Activated CD4-positive, alpha-beta T cell treated with anti-CD3 and anti-CD28 coated beads for 24 hours (primary cell): ENCODE measurements around the gene SGTA.
"Not testable (repeated sequence)": the region's sequence is repeated elsewhere in the genome, so short reads cannot be mapped to it uniquely, and the experiment has no call there.

Experiments
- DNase-seq, 2 donors: peaks; one replicate each; pipeline ENCODE4 v3.0.0-alpha.2; 2020; ENCODE audit warnings: low read depth in 2 of 2

Gene SGTA

DNA sequence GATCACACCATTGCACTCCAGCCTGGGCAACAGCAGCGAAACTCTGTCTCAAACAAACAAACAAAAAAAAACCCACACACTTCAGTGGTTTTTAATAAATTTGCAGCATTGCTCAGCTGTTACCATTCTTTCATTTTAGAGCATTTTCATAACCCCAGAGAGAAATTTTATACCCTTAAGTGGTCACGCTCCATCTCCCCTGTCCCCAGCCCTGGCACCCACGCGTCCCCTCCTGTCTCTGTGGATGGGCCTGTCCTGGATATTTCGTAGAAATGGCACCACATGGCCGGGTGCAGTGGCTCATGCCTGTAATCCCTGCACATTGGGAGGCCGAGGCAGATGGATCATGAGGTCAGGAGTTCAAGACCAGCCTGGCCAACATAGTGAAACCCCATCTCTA lies 10.1 kb upstream of the SGTA start:
- DNase-seq = no peak

DNA sequence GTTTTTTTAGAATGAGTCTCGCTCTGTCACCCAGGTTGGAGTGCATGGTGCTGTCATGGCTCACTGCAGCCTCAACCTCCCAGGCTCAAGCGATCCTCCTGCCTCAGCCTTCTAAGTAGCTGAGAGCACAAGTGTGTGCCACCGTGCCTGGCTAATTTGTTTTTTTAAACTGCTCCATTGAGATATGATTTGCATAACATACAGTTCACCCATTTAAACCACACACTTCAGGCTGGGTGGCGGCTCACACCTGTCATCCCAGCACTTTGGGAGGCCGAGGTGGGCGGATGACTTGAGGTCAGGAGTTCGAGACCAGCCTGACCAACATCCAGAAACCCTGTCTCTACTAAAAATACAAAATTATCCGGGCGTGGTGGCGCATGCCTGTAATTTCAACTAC lies 9.6 kb upstream of the SGTA start:
- DNase-seq = not testable (repeated sequence)

DNA sequence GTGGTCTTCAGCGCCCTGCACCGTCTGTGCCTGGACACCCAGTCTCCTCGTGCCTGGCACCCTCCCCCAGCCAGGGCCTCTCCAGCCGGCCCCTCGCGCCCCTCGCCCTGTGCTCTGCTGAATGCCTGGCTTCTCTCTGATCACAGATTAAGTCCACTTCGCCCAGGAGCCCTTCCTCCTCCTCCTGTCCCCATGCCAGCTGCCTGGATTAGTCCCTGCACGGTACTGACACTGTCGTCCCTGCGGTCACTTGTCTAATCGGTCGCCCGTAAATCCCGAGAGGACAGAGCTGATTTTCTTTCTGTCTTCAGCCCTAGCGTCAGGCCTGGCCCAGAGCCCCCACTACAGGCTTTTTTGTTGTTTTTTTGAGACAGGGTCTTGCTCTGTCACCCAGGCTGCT lies 8.8 kb upstream of the SGTA start:
- DNase-seq = no peak

DNA sequence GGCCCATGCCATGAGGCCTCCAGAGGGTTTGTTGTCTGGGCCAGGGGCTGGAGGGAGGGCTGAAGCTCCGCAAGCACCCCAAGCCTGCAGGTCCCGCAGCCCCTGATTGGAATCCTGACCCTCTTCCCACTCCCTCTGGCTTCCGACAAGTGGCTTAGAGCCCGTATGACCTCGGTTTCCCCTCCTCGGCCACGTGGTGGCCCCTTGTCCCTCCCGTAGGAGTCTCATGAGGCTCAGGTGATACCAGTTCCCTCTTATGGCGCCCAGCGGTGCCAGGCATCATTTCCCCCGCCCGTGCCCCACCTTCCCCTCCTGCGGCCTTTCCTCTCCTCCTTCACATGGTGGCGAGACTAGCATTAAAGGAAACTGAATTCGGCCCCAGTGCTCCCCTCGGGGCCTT lies 8.4 kb upstream of the SGTA start:
- DNase-seq = no peak

DNA sequence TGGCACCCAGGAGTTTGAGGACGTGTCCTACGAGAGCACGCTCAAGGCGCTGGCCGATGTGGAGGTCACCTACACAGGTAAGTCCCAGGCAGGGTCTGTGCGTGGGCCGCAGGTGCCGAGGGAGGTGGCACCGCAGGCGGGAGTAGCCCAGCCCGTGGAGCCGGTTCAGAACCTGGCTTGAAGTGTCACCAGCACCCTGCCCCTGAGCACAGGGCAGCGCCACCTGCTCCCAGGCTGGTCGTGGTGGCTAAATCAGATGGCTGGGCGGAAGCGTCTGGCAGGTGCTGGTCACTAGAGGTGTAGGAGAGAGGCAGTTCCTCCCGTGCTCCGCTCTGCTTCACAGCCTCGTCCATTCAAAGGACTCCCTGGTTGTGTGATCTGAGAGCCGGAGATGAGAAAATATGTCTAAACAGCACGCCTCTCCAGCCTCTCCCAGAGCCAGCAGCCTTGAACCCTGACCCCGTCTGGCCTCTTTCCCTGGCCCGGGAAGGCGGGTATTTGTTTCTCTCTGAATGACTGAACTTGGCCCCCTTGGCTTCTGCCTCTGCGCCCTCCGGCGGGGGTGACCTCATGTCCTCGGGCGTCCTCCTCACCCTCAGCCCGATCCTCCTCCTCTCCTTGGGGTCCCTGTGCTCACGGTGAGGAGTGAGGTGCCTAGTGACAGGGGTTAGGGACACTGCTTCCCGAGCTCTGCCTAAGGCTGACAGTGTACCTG lies 7.6 kb upstream of the SGTA start:
- DNase-seq = no peak

DNA sequence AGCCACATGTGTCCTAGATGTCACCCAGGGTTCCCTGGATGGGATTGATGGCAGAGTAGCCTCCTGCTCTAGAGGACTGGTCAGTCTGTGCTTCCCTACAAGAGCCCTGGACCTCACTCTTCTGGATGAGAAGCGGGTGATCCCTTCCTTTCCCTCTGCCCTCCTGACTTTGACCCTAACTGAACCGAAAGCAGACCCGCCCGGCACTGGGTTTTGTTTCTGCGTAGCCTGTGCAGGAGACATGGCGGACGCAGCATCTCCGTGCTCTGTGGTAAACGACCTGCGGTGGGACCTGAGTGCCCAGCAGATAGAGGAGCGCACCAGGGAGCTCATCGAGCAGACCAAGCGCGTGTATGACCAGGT lies 7.1 kb upstream of the SGTA start:
- no peak for DNase-seq

DNA sequence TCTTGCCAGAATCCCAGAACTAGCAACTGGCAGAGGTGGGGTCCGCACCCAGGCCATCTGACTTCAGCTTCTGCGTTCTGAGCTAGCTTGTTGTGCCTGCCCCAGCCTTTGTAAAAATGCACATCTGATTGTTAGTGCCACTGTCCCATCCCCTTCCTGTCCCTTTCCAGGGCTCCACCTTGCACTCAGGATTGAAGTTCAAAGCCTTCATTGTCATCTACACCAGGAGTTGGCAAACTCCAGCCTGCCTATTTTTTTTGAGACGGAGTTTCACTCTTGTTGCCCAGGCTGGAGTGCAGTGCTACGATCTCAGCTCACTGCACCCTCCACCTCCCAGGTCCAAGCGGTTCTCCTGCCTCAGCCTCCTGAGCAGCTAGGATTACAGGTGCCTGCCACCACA lies 5.2 kb upstream of the SGTA start:
- no peak for DNase-seq

DNA sequence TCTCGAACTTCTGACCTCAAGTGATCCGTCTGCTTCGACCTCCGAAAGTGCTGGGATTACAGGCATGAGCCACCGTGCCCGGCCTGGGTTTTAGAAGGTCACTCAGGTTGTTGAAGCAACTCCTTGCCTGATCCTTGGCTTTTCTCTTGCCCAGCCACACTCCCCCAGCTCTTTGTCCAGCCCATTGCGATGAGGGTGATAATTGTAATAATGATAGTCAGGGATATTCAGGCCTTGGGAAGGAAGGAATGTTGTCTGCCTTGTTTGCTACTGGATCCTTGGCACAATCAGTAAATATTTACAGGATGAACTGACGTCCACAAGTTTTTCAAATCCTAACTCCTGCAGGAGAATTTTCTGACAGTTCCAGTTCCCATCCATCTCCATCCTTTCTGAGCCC lies 4.0 kb upstream of the SGTA start:
- no peak for DNase-seq

DNA sequence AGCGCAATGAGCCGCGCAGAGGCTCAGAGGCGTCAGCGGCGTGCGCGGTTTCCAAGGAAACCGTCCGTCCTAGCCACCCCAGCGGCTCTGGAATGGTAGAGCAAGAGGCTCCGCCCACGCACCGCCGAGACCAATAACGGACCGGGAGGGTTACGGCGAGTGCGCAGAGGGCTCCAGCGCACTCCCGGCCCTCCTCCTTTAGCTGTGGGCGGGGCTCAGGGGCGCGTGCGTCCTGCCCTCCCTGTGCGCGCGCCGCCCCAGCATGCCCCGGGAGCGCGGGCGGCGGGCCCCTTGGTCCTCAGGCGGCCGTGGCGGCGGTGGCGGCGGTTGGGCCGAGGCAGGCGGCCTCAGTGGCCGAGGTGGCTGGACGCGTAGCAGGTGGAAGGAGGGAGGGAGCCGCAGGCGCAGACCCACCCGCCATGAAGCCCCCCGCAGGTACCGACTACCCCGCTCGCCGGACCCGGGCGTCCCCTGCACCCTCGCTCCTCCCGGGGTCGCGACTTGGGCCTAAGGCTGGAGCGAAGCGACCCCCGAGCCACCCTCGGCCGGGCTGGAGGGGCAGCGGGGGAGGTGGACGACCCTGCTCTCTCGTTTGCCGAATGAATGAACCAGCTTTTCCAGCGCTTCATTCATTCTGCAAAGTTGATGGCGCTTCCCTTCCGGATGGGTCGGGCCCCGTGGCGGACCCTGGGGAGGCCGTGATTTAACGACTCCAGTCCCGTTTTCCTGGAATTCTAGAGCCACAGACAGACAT lies 2.3 kb upstream of the SGTA start, which contains the start of gene THOP1:
Gene THOP1 (plus strand): TSS at position 260 of the 754 bp plus-strand sequence. CDS start 160 bp downstream, at position 420.
- peak; percentile 99 to 100 for DNase-seq

DNA sequence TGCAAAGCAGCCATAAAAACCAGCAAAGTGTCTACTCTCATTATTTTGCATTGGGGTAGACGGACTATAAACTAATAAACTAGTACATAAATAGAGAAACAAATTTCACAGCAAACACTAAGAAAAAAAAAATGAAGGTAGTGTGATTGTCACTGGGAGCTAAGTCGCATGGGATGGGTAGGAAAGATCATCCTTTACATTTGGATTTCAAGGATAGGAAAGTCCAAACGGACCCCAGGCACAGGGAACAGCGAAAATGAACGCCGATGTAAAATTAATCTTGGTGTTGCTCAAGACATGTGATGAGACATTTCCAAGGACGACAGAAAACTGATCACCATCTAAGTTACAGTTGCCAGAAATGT lies 690 bp upstream of the SGTA start:
- DNase-seq = no peak

DNA sequence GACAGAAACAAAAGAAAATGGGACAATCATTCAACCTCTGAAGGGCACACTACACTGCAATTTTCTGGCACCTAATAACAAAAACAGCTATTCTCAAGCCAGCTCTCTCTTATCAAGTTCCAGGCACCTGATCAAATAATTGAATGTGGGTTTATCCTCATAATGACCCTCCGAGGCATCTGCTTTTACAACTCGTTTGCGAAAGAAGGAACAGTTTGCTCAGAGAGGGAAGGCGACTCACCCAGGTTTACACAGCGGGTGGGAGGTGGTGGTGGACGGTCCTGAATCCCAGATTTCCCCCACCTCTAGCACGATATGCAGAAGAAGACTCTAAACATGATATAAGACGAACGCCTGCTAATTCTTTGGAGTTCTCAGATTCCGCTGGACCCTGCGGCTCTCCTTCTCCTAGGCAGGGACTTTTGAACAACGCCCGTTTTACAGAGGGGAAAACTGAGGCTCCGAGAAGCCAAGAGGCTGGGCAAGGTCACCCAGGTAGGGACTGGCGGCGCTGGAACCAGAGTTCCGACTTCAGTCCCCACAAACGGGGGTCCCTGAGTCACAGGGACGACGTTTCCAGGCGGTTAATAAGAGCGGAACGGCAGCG lies 641 bp downstream of the SGTA start:
- DNase-seq = no peak

DNA sequence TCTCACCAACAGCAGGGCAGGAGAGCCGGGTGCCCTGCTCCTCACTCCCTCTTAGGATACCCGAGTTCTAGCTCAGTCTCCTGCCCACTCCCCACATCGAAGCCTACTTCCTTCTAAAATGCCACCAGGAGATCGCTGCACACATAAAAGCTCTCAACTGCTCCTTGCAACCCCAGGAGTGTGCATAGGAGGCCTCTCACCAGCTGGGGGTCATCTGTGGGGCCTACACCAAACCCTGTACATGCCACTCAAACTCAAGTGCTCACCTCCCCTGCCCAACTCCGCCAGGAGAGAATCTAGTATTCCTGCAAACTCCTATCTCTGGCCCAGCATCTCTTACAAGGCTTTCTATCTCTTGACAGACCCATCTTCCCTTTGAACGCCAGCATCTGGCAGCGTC lies 2.8 kb downstream of the SGTA start:
- no peak for DNase-seq

DNA sequence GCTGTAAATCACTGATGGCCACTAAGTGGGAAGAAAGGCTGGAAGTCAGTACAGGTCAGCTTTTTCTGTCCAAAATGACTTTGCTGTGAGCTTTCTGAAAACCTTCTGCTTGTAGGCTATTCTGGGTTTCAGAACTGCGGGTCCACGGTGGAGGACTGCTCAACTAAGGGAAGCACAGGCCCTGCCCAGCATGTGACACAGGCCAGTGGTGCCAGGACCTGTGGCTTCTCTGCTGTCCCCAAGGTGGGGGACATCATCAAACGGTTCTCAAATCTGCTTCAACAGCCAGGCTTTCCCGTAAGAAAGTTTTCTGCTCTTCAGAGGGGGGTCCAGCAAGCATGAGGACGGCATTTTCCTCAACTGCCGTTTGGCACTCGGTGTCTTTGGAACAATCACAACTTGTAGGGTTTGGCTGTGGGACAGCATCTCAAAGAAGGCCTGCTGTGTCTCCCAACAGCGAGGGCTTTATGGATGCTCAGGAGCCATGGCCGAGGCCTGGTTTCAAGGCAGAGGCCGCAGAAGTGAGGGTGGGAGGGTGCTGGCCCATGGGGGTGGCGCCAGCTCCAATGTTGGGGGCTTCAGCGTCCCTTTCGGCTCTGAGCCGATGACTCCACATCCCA lies 3.8 kb downstream of the SGTA start:
- DNase-seq = no peak

DNA sequence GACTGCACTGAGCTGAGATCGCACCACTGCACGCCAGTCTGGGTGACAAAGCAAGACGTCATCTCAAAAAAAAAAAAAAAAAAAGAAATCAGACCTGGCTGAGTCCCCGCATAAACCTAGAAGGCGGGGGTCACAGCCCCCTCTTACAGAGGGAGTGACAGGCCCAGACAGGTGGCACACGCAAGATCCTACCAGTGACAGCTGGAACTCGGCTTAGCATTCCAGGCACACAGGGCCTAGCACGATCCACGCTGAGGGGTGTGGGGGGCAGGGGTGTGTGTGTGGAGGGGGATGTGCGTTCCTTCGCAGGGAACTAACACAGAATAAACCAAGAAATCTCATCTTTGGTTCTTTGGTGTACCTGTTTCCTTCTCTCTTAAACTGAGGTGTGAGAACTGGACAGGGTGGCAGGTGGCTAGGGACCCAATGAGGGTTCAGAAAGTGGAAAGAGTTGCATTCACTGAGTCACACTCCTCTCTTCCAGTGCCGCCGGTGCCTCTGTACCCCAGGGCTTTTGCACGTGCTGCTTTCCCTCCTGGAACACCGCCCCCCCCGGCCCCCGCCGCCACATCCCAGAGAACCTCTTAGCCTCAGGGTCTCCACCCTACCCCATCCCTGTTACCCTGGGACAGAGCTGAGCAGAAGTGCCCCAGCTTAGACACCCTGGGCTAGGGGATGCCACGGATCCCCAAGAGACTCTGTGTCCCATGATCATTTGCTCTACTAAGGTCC lies 5.0 kb downstream of the SGTA start:
- DNase-seq = no peak

DNA sequence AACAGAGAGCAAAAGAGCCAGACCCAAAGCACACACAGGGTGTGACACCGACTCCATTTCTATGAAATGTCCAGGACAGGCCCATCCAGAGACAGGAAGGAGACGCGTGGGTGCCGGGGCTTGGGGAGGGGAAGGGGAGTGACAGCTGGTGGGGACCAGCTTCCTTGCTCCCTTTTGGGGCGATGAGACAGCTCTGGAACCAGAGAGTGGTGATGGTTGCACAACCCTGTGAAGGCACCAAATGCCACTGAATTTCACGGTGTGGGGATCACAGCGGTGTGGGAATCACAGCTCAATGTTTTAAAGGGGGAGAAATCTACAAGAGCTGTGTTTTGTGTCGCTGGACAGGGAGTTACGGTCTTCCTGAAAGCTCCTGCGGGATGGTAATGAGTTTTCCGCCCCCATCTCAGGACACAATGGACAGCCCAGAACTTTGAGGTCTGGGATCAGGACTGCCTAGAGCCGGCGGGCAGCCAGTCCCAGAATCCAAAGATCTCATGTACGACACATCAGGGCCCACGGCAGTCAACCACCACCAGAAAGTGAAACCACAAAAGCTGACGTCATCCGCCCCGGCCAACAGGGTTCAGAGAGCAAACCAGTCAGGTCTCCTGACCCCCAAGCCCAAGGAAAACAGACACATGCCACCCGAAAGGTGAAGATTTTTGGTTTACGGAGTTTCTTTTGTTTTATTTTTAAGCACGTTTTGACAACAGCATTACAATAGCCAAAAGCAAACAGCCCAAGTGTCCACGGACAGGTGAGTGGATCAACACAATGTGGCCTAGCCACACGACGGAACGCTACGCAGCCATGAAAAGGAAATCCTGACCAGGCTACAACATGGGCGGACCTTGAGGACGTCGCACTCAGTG lies 7.3 kb downstream of the SGTA start:
- DNase-seq = peak; percentile 36 to 66

DNA sequence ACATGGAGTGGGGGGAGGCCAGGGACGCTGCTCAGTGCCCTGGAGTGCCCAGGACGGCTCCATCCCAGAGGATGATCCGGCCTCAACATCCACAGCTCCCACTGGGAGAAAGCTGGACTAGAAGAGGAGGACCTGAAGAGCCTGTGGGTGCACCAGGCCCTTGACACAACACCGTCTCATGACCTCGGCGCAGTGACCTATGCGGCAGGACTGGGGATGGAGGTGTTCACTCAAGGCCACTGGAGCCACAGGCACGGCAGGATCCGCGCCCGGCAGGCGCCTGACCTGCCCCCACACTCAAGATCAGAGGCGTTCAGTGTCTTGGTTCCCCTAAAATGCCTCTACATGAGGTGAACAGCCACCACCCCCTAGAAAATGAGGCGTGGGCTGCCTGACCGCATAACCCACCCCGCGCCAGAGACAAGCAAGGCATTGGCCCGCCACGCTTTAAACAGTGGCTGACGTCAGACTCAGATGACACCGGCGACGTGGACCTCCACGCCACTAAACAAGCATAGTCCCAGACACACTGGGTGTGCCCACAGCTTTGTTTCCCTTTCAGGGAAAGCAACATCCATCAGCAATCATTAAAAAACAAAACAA lies 8.0 kb downstream of the SGTA start:
- DNase-seq = no peak

DNA sequence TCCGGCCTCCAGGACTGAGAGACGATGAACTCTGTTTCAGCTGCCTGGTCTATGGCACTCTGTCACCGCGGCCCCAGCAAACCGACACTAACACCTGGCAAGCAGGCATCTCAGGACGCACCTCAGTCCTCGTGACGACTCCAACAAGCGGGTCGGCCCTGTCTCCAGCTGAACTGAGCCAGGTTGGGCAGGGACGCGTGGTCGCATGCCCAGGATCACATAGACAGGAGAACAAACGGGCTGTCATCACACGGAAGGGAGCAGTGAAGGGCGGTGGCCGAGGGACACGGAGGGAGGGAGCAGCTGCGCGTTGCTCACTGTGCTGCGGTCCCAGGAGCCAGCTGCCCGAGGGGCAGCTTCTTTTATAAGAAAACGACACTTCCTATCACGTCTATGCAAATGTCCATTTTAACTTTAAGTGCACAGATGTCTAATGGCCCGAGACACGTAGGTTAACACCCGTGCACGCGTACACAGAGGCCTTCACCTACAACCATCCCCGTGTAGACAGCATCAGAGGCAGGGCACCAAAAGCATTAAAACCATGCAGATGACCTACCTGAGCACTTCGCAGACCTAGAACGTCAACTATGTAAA lies 8.9 kb downstream of the SGTA start:
- DNase-seq = no peak

DNA sequence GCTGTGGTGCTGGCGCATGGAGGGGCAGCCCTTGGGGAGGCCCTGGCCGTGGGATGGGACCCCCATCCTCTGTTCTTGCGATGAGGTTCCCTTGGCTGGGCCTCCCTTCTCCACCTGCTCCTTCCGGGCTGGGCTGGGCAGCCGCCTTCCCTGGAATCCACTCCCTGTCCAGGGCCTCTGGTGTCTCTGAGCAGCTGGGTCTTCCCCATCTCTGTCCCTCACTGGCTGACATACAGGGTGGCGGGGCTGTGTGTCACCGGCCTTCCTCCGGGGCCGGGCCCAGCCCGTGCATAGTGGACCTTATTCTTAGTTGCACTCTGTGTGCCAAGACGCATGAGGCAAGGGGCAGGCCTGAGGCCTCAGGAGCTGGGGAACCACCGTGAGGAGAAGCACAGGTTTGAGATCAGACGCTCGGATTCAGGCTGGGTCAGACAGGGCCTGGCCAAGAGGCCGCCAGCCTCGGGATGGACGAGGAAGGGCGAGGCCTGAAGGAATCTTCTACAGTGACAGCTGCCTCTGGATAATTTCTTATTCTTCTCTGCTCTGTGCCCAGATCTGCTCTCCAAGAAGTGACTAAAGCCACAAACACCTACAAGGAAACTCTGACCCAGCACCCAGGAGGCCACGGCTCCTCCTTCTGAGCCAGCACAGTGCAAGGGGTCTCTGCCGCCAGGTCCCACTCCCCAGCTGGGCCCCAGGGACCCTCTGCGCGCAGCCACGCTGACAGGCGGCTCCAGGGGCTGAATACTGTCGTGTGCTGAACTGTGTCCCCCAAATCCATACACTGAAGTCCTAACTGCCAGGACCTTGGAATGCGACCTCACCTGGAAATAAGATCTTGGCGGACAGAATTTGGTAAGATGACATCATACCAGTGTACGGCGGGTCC lies 11.0 kb downstream of the SGTA start:
- DNase-seq = no peak
